ENCODE measurements around the gene ZNG1B. TPM values are rescaled to one million over a fixed set of nuclear protein-coding genes. Genes with fewer than 3 reads are reported as not detected.

ZNG1B gene
- 20.5 and 27.0 TPM in 2 replicates for total RNA-seq

DNA sequence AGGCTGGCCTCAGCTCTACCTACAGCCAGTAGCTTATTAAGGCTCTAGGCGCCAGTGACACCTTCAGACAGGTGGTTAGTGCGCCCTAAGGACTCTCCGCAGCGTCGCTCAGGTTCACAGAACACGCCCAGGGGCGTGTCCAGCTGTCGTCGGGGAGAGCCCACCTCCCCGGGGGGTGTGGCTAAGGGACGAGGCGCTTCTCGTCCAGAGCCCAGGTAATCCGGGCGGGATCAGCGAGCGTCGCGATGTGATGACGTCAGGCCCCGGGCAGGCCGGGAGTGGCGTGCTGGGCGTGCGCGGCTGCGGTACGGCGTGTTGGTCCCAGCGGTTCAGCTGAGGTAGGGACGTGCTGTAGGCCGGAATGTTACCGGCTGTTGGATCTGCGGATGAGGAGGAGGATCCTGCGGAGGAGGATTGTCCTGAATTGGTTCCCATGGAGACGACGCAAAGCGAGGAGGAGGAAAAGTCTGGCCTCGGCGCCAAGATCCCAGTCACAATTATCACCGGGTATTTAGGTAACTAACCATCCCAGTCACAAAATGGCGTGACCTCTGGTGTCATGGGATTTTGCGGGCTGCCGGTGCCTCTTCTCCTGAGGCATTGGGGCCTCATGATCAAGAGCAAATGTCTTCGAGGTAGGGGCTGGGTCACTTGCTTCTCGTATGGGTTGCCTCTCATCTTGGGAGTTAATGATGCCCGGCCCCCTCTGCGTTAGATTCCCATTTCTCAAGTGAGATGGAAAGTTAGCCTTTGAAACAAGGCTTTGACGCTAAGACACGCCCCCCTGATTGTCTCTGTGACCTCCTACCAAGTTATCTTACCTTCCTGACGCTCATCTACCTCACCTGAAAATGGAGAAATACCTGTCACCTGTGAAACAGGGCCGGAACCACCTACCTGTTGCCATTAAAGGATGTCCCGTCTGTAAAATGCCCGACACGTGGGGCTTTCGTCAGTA is at the start of gene ZNG1B:
Gene ZNG1B, plus strand, starts transcription at position 184 of the 958 bp plus-strand sequence. Its CDS starts 178 bp downstream, at position 362.

DNA sequence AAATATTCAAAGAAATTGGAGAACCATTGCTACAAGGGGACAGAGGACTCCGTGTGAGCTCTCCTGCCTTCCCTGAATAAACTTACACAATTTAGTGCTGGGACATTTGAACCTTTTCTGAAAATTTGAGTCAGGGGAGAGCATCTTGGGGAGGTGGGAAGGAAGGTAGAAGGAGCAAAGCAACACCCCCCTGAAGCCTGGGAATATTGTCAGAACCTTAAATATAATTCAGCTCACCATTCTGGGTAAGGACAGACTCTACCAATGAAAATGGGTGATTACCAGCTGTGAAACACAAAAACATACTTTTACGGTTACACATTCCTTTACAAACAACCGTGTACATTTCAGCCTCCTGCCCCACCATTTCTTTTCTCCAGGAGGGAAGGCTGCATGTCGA is 60.9 kb downstream of the ZNG1B start, which contains the start of gene FOXD4L1:
Gene FOXD4L1, plus strand, starts transcription at position 301 of the 400 bp plus-strand sequence. CDS start 592 bp downstream, outside the sequence.

Other genes with a start within 250 kb of the ZNG1B start
- under 0.01 and 24.3 TPM in 2 replicates for gene PAX8, start 158.8 kb upstream of the ZNG1B start, total RNA-seq
- gene FOXD4L1, start 61.0 kb downstream of the ZNG1B start, total RNA-seq: under 0.01 TPM in 2 replicates
- gene RABL2A, start 189.6 kb downstream of the ZNG1B start, total RNA-seq: 3.8 and 3.9 TPM in 2 replicates

All from tracheal epithelial cell (primary cell).